Activated naive CD8-positive, alpha-beta T cell treated with anti-CD3 and anti-CD28 coated beads for 36 hours (primary cell): ENCODE measurements around the gene PLPPR1. TPM values are rescaled to one million over a fixed set of nuclear protein-coding genes. Genes with fewer than 3 reads are reported as not detected.

Source experiments
- DNase-seq: peaks from one replicate; pipeline ENCODE4 v3.0.0; 2021
- H3K27ac Mint-ChIP-seq: one replicate; pipeline ENCODE4 v1.8.0; 2022; ENCODE audit warnings: mild to moderate bottlenecking, moderate library complexity, mixed read lengths
- H3K27me3 Mint-ChIP-seq: one replicate; pipeline ENCODE4 v1.8.0; 2022; ENCODE audit warnings: mild to moderate bottlenecking, mixed read lengths
- H3K36me3 Mint-ChIP-seq: one replicate; pipeline ENCODE4 v1.8.0; 2021; ENCODE audit warnings: mild to moderate bottlenecking, mixed read lengths
- H3K4me1 Mint-ChIP-seq: one replicate; pipeline ENCODE4 v1.8.0; 2021; ENCODE audit warnings: mixed read lengths
- H3K4me3 Mint-ChIP-seq: one replicate; pipeline ENCODE4 v1.8.0; 2022; ENCODE audit warnings: mild to moderate bottlenecking, moderate library complexity, mixed read lengths
- H3K9me3 Mint-ChIP-seq: one replicate; pipeline ENCODE4 v1.8.0; 2022; ENCODE audit warnings: mixed read lengths
- total RNA-seq, 2 experiments: library from RNA; stranded (reverse); gene quantifications; one replicate each; pipeline ENCODE4 v1.2.3, GENCODE V29; 2021

Gene PLPPR1
- total RNA-seq, 2 experiments from 2014 or later = not detected

DNA sequence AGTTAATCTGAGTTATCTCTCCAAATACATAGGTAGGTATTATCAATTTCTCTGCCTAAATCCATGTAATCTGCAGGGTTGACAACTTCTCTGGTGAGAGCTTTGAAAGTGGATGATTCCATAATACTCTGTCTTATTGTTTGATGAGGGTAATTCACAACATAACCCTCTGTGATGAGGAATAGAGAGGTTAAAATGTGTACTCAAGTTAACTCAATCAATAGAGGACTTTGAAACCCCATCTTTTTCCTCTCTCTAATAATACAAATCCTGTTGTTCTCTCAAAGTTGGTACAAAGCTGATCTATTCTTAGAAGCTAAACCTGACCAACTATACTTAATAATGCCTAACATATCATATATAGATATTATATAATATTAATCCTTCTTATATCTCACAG is 100.1 kb downstream of the PLPPR1 start:
- Mint-ChIP-seq H3K4me1 (no peaks in the 10 kb centered on the region), H3K9me3 (peaks cover 3% of the 10 kb centered on the region)

DNA sequence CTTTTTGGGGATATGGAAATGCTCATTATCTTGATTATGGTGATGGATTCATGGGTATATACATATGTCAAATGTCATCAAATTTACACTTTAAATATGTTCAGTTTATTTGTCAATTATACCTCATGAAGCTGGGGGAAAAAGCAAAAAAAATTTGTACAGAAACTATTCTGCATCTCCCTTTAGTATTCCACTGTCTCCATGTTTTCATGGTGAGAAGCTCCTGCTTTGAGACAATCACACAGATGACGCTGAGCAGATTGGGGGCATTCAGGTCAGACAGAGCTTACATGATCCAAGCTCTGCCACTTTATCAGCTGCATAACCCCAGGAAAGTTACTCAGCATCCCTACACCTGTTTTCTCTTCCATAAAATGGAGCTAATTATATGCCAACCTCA is 101.5 kb downstream of the PLPPR1 start:
- H3K4me3 Mint-ChIP-seq = no peak overlapping the region
- DNase-seq = no peak
- H3K27me3 Mint-ChIP-seq = peaks cover 3% of the 10 kb centered on the region
- peaks cover 3% of the 10 kb centered on the region for H3K9me3 Mint-ChIP-seq
- H3K36me3 Mint-ChIP-seq = no peaks in the 10 kb centered on the region
- H3K27ac Mint-ChIP-seq = no peak overlapping the region
- H3K4me1 Mint-ChIP-seq = no peaks in the 10 kb centered on the region

More for the DNA sequence above, 100.1 kb downstream of the PLPPR1 start:
- H3K36me3 Mint-ChIP-seq = no peaks in the 10 kb centered on the region
- no peak overlapping the region for H3K4me3 Mint-ChIP-seq
- DNase-seq = no peak
- H3K27me3 Mint-ChIP-seq = peaks cover 3% of the 10 kb centered on the region
- no peak overlapping the region for H3K27ac Mint-ChIP-seq

DNA sequence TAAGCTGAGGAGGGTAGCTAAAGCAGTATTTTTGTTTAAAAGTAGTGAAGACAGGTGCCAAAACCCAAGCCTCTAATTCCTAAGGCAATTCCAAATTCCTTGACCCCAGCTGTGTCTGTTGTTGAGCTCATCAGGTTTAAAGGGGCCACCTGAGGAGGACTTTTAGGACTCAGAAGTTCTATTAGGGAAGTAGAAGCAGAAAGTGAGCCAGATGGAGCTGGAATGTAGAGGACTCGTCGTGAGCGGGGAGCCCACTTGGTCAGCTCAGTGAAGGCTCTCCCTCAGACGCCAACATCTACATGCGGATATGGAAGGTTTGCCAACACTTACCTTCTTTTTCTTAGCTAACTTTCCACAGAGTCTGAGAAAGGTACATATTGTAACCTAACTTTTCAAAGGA is 102.8 kb downstream of the PLPPR1 start:
- Mint-ChIP-seq H3K9me3 (peaks cover 3% of the 10 kb centered on the region), H3K27ac (no peak overlapping the region), H3K27me3 (peaks cover 7% of the 10 kb centered on the region), H3K36me3 (no peaks in the 10 kb centered on the region), H3K4me3 (no peak overlapping the region), H3K4me1 (no peaks in the 10 kb centered on the region)
- no peak for DNase-seq

DNA sequence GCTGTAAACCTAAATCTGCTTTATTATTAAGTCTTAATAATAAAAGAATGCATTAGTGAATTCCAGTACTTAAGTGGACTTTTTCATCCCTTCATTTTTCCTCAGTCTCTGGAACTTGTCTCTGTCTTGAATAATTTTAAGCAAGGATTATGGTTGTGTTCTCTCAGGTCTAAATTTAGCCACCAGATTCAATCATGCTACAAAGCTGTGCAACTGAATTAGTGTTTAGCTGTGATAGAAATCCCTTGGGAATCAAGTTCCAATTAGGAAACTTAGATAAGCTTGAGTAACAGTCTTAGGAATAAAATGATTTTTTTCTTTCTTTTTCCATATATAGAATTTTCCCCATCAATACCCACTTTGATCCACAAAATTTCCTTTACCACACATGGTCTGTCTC is 104.3 kb downstream of the PLPPR1 start:
- Mint-ChIP-seq H3K36me3 (no peaks in the 10 kb centered on the region), H3K4me1 (no peaks in the 10 kb centered on the region), H3K27ac (no peak overlapping the region), H3K4me3 (no peak overlapping the region), H3K27me3 (peaks cover 7% of the 10 kb centered on the region), H3K9me3 (no peaks in the 10 kb centered on the region)
- DNase-seq = no peak

DNA sequence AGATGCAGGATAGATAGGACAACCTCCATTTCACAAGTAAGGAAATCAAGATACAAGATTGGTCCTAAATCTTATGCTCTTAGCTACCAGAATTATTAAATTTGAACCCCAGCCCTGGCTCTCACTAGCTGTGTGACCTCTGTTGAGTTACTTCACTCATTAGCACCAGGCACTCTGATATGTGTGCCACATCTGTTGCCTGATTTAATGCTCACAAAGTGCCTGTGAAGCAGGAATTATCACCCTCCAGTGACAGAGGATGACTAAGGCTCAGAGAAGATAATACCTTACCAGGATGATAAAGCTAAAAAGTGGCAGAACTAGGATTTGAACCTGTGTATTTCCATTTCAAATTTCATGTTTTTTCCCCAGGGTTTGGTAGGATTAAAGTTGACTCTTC is 110.0 kb downstream of the PLPPR1 start:
- no peak overlapping the region for H3K27ac Mint-ChIP-seq
- no peak for DNase-seq
- peaks cover 4% of the 10 kb centered on the region for H3K27me3 Mint-ChIP-seq
- peaks cover 3% of the 10 kb centered on the region for H3K9me3 Mint-ChIP-seq
- H3K4me3 Mint-ChIP-seq = no peak overlapping the region
- H3K4me1 Mint-ChIP-seq = no peaks in the 10 kb centered on the region
- no peaks in the 10 kb centered on the region for H3K36me3 Mint-ChIP-seq

DNA sequence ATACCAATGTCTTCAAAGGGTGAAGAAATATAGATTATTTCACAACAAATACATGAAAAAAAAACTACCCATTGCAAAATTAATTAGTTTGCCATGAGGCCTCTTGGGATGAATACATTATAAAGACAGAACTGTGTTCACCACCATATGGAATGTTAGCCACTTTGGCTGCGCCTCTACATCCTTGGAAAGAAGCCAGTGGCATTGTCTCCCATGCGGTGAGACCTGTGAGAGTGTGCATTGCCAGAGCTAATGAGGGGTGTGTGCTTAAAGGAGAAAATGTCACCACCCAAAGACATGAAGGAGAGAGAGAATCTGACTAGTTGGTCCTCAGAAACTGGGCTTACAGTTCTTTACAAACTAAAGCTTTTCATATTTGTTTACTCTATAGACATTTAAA is 110.6 kb downstream of the PLPPR1 start:
- H3K4me1 Mint-ChIP-seq = no peaks in the 10 kb centered on the region
- peaks cover 4% of the 10 kb centered on the region for H3K27me3 Mint-ChIP-seq
- no peaks in the 10 kb centered on the region for H3K36me3 Mint-ChIP-seq
- DNase-seq = no peak
- H3K9me3 Mint-ChIP-seq = peaks cover 3% of the 10 kb centered on the region
- no peak overlapping the region for H3K4me3 Mint-ChIP-seq
- H3K27ac Mint-ChIP-seq = no peak overlapping the region

DNA sequence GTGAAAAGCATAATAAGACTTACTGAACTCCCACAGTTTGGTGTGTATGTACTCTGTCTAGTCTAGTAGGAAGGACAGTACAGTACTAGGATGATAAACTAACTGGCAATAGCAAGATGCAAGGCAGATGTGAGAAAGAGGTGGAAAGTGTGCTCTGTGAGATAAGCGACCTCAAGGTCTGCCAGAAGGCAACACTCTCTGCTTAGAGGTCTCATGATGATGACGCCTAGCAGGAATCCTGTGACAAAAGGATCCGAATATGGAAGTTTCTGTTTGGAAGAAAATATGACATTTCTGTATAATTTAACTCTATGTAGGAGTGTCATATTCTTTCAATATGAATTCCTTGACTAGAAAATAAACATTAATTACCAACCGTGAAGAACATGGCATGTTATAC is 112.2 kb downstream of the PLPPR1 start:
- Mint-ChIP-seq H3K27me3 (no peaks in the 10 kb centered on the region), H3K9me3 (peaks cover 3% of the 10 kb centered on the region), H3K36me3 (no peaks in the 10 kb centered on the region), H3K27ac (no peak overlapping the region), H3K4me1 (no peaks in the 10 kb centered on the region), H3K4me3 (no peak overlapping the region)
- no peak for DNase-seq

DNA sequence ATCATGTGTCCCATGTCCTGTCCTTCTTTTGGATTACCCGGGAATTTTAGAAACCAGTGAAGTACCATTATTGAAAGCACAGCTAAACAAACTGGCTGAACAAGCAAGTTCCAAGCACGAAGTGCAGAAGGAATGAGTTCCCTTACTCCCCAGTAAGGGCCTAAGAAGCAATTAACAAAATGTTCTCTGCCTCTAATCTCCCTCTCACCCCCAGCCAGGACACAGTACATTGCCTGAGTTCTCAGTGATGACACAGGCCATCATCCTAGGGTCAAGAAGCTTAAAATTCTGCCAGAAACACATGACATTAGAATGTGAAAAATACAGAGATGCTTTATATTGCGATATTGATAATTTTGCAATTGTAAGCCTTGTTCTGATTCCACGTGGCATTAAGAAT is 118.0 kb downstream of the PLPPR1 start:
- Mint-ChIP-seq H3K4me3 (no peak overlapping the region), H3K36me3 (no peaks in the 10 kb centered on the region), H3K27me3 (no peaks in the 10 kb centered on the region), H3K4me1 (no peaks in the 10 kb centered on the region), H3K27ac (no peak overlapping the region), H3K9me3 (peaks cover 9% of the 10 kb centered on the region)
- no peak for DNase-seq

DNA sequence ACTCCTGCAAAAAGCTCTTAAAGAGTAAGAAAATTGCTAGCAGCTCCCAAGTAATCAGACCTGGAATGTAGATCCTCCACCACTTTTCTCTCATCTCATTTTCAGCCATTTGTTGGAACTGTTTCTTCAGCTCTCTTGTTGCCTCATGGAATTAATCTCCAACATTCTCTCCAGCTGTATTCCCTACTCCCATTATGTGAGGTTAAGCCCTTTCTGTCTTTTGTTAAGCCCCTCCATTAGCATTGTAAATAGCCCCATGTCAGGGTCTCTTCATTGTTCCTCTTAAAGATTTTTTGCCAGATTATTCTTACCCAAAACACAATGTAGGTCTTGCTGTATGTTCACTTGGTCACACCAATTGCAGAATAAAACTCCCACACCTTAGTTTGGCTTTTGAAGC is 119.8 kb downstream of the PLPPR1 start:
- DNase-seq = no peak
- Mint-ChIP-seq H3K27me3 (no peaks in the 10 kb centered on the region), H3K4me3 (no peak overlapping the region), H3K9me3 (peaks cover 7% of the 10 kb centered on the region), H3K27ac (no peak overlapping the region), H3K4me1 (no peaks in the 10 kb centered on the region), H3K36me3 (no peaks in the 10 kb centered on the region)

DNA sequence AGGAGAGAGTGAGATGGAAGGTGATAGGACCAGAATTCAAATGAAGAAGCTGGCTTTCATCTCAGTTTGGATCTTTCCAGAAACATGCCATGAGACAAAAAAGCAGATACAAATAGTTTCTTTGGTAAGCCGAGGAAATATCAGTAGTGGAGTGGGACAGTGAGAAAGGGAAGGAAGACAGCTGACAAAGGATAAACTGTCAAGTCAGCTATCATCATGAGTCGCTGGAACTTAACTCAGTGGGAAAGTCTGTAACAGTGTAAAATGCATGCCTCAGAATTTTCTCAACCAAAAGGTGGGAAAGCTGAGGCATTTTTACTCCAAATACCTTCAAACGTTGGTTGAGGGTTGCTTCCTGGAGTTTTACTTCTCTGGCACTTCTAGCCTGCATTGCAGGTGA is 129.8 kb downstream of the PLPPR1 start:
- H3K27me3 Mint-ChIP-seq = peaks cover 3% of the 10 kb centered on the region
- no peaks in the 10 kb centered on the region for H3K36me3 Mint-ChIP-seq
- no peak for DNase-seq
- no peaks in the 10 kb centered on the region for H3K9me3 Mint-ChIP-seq
- H3K27ac Mint-ChIP-seq = no peak overlapping the region
- H3K4me3 Mint-ChIP-seq = no peak overlapping the region
- H3K4me1 Mint-ChIP-seq = no peaks in the 10 kb centered on the region

DNA sequence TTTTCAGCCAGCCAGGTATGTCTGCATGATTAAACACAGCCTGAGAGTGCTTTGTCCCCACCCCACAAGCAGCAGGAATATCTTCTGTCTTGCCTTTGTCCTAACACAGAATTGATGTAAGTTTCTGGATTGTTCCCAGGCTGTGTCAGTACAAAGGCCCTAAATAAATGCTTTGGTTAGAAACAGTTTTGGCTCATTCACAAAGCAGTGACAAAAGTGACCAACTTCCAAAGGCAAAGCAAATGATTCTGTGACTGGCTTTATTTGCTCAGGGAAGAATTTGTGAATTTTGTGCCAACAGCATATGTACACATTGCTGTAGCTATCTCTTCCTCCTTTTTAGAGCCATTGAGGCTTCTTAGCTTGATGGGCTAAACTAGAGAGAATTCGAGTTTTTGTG is 133.7 kb downstream of the PLPPR1 start:
- no peak overlapping the region for H3K4me3 Mint-ChIP-seq
- H3K9me3 Mint-ChIP-seq = no peaks in the 10 kb centered on the region
- H3K36me3 Mint-ChIP-seq = no peaks in the 10 kb centered on the region
- no peak overlapping the region for H3K27ac Mint-ChIP-seq
- DNase-seq = no peak
- H3K27me3 Mint-ChIP-seq = peaks cover 3% of the 10 kb centered on the region
- no peaks in the 10 kb centered on the region for H3K4me1 Mint-ChIP-seq

DNA sequence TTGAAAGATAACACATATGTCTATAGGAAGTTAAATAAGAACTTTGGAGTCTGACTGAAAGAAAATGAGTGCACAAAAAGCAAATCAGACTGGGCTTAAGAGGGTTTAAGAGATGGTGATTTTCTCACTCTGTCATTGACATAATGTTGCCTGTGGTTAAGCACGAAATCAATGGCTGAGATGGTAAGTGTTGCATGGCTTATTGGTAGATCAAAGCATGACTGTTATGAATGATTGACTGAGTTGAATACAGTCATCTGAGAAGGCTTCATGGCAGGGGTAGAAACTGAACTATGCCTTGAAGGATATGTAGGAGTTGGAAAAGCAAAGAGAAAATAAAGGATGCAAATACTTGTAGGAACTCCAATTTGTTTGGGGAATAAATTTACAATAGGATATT is 136.6 kb downstream of the PLPPR1 start:
- Mint-ChIP-seq H3K4me3 (no peak overlapping the region), H3K36me3 (no peaks in the 10 kb centered on the region), H3K4me1 (no peaks in the 10 kb centered on the region), H3K27me3 (no peaks in the 10 kb centered on the region), H3K9me3 (no peaks in the 10 kb centered on the region), H3K27ac (no peak overlapping the region)
- no peak for DNase-seq

DNA sequence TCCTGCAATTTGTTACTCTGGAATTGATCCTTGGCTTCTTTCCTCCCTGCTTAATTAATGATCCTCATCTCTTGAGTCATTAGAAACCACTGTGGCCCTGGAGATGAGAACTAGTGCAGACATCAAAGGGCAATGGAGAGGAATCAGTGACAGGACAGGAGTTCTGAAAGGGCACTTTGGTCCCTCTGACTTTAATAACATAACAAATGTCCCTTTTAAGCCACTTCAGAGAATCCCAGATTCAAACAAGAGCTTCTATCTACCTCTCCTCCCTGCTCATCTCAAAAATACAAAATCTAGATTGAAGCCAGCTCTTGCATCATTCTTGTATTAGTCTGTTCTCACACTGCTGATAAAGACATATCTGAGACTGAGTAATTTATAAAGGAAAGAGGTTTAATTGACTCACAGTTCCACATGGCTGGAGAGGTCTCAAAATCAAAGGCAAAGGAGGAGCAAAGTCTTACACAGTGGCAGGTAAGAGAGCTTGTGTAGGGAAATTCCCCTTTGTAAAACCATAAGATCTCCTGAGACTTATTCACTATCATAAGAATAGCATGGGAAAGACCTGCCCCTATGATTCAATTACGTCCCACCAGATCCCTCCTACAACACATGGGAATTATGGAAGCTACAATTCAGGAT is 139.1 kb downstream of the PLPPR1 start:
- H3K4me1 Mint-ChIP-seq = no peaks in the 10 kb centered on the region
- no peaks in the 10 kb centered on the region for H3K9me3 Mint-ChIP-seq

DNA sequence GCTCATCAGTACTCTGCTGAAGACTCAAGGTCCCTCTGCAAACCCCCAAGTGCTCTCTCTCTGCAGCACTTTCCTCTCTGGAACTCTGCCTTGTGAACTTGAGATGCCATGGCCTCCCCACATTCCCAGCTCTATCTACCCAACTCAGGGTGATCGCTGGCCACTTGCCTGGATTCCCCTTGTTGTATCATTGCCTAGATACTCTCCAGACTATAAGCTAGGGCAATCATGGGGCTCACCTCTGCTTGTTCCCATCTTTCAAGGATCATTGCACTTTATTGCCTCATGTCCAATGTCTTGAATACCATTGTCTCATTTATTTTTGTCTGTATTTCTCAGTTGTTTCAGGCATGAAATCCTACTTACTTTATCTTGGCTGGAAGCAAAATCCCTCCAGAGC is 144.1 kb downstream of the PLPPR1 start:
- Mint-ChIP-seq H3K27ac (no peak overlapping the region), H3K27me3 (peaks cover 5% of the 10 kb centered on the region), H3K36me3 (no peaks in the 10 kb centered on the region), H3K4me1 (no peaks in the 10 kb centered on the region), H3K9me3 (no peaks in the 10 kb centered on the region), H3K4me3 (no peak overlapping the region)
- no peak for DNase-seq

More for the DNA sequence above, 139.1 kb downstream of the PLPPR1 start:
- no peak for DNase-seq
- Mint-ChIP-seq H3K4me3 (no peak overlapping the region), H3K27ac (no peak overlapping the region), H3K27me3 (peaks cover 5% of the 10 kb centered on the region), H3K36me3 (no peaks in the 10 kb centered on the region)

DNA sequence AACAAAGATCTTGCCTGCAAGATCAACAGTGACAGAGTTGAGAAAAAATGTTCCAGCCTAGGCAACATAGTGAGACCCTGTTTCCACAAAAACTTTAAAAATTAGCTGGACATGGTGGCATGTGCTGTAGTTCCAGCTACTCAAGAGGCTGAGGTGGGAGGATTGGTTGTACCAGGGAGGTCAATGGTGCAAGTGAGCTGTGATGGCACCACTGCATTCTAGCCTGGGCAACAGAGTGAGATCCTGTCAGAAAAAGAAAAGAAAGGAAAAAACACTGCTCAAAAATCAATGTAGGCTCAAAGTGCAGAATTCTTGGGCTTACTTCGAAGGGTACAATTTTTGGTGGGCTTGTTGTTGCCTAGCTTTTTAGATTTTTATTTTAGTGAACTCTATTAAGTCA is 145.4 kb downstream of the PLPPR1 start:
- Mint-ChIP-seq H3K36me3 (no peaks in the 10 kb centered on the region), H3K4me1 (no peaks in the 10 kb centered on the region), H3K4me3 (no peak overlapping the region), H3K9me3 (no peaks in the 10 kb centered on the region), H3K27ac (no peak overlapping the region), H3K27me3 (peaks cover 5% of the 10 kb centered on the region)
- DNase-seq = no peak

DNA sequence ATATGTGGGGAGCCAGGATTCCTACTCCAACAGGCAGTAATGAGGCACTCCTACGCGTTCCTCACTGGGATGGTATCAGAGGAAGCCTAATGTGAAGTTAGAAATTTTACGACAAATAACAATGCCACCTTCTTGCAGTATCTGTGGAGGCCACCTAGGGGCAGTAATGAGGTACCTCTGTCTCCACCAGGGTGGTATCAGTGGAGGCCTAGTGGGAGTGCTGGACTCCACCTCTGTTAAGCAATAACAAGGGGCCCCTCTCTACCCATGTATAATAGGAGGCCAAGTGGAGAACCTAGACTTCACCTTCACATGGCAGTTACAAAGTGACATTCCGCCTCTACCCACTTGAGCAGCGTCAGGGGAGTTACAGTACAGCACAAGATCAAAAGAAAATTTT is 147.9 kb downstream of the PLPPR1 start:
- peaks cover 5% of the 10 kb centered on the region for H3K27me3 Mint-ChIP-seq

More for the DNA sequence above, 147.9 kb downstream of the PLPPR1 start:
- Mint-ChIP-seq H3K4me3 (no peak overlapping the region), H3K9me3 (no peaks in the 10 kb centered on the region), H3K4me1 (no peaks in the 10 kb centered on the region), H3K36me3 (no peaks in the 10 kb centered on the region), H3K27ac (no peak overlapping the region)
- DNase-seq = no peak
